ENCODE data around the gene LIPC. TPM values are rescaled to one million over a fixed set of nuclear protein-coding genes. Genes with fewer than 3 reads are reported as not detected.

LIPC gene
- total RNA-seq, 1 experiment from 2014 or later = not detected

- Histone ChIP-seq H3K27me3 (replicated peaks; ENCODE audit: insufficient read depth, low read depth, low read length, poor library complexity) (no peaks in the 10 kb centered on the region), H3K27ac (ENCODE audit: low read depth, low read length, poor library complexity, severe bottlenecking) (no peak overlapping the region), H3K36me3 (ENCODE audit: insufficient read depth, low read length, poor library complexity, severe bottlenecking) (no peaks in the 10 kb centered on the region), H3K9me3 (ENCODE audit: low read depth, low read length, poor library complexity, severe bottlenecking) (no peaks in the 10 kb centered on the region), H3K4me3 (ENCODE audit: low read depth, low read length, poor library complexity, severe bottlenecking) (no peak overlapping the region), H3K4me1 (ENCODE audit: insufficient read depth, low read length, poor library complexity, severe bottlenecking) (no peaks in the 10 kb centered on the region)
- POLR2A ChIA-PET (ENCODE audit: low non-redundant PET) = no interaction called here
- no peak for TF ChIP-seq CTCF (conservative IDR thresholded peaks at IDR 0.05; ENCODE audit: low read depth, low read length)
- TF ChIP-seq EZH2 (IDR thresholded peaks at IDR 0.05; ENCODE audit: borderline replicate concordance, low read depth, low read length, poor library complexity, severe bottlenecking) = no peak
- no TSS peak for BruUV-seq (replicated peaks)
- CTCF ChIA-PET = no interaction called here
- no peak for DNase-seq (ENCODE audit: low spot score)
- intact Hi-C loops (cut with micrococcal nuclease; ENCODE audit: unreplicated experiment) = no loop called here
These were observed 29.7 kb upstream of the LIPC start for GRCh38 chr15:58401991-58402649.

- TF ChIP-seq EZH2 (IDR thresholded peaks at IDR 0.05; ENCODE audit: borderline replicate concordance, low read depth, low read length, poor library complexity, severe bottlenecking) (no peak), CTCF (conservative IDR thresholded peaks at IDR 0.05; ENCODE audit: low read depth, low read length) (no peak)
- Histone ChIP-seq H3K4me1 (ENCODE audit: insufficient read depth, low read length, poor library complexity, severe bottlenecking) (no peaks in the 10 kb centered on the region), H3K27me3 (replicated peaks; ENCODE audit: insufficient read depth, low read depth, low read length, poor library complexity) (no peaks in the 10 kb centered on the region), H3K27ac (ENCODE audit: low read depth, low read length, poor library complexity, severe bottlenecking) (no peak overlapping the region), H3K9me3 (ENCODE audit: low read depth, low read length, poor library complexity, severe bottlenecking) (no peaks in the 10 kb centered on the region), H3K4me3 (ENCODE audit: low read depth, low read length, poor library complexity, severe bottlenecking) (no peak overlapping the region), H3K36me3 (ENCODE audit: insufficient read depth, low read length, poor library complexity, severe bottlenecking) (no peaks in the 10 kb centered on the region)
- ChIA-PET CTCF (no interaction called here), POLR2A (ENCODE audit: low non-redundant PET) (no interaction called here)
- intact Hi-C loops (cut with micrococcal nuclease; ENCODE audit: unreplicated experiment) = no loop called here
- no peak for DNase-seq (ENCODE audit: low spot score)
- no TSS peak for BruUV-seq (replicated peaks)
These were observed 28.2 kb upstream of the LIPC start for GRCh38 chr15:58403581-58403980.

GRCh38 chr15:58404020-58404419 is 27.8 kb upstream of the LIPC start:
- intact Hi-C loops (cut with micrococcal nuclease; ENCODE audit: unreplicated experiment) = no loop called here
- POLR2A ChIA-PET (ENCODE audit: low non-redundant PET) = no interaction called here
- BruUV-seq (replicated peaks) = no TSS peak
- Histone ChIP-seq H3K4me3 (ENCODE audit: low read depth, low read length, poor library complexity, severe bottlenecking) (no peak overlapping the region), H3K27ac (ENCODE audit: low read depth, low read length, poor library complexity, severe bottlenecking) (no peak overlapping the region), H3K36me3 (ENCODE audit: insufficient read depth, low read length, poor library complexity, severe bottlenecking) (no peaks in the 10 kb centered on the region), H3K27me3 (replicated peaks; ENCODE audit: insufficient read depth, low read depth, low read length, poor library complexity) (no peaks in the 10 kb centered on the region), H3K4me1 (ENCODE audit: insufficient read depth, low read length, poor library complexity, severe bottlenecking) (no peaks in the 10 kb centered on the region), H3K9me3 (ENCODE audit: low read depth, low read length, poor library complexity, severe bottlenecking) (no peaks in the 10 kb centered on the region)
- no peak for DNase-seq (ENCODE audit: low spot score)
- CTCF ChIA-PET = no interaction called here
- TF ChIP-seq EZH2 (IDR thresholded peaks at IDR 0.05; ENCODE audit: borderline replicate concordance, low read depth, low read length, poor library complexity, severe bottlenecking) (no peak), CTCF (conservative IDR thresholded peaks at IDR 0.05; ENCODE audit: low read depth, low read length) (no peak)

Data from A673 (cell line).